Body of pancreas (tissue), 4 donors: ENCODE measurements around the gene DENND11. TPM values are rescaled to one million over a fixed set of nuclear protein-coding genes. Genes with fewer than 3 reads are reported as not detected.

Experiments
- ATAC-seq: fragments of 150-250 bp; one replicate; pipeline ENCODE4 v1.9.1; 2016
- DNase-seq, 4 donors: peaks; one replicate each; pipeline ENCODE4 v3.0.0-alpha.2; 2019
- H3K27ac ChIP-seq, 4 donors: fragments of 200-600 bp; sonication (generic); 1 replicate in 3 of 4; 2 replicates in 1 of 4; pipeline versions ENCODE4 v1.5.1 to v1.6.1; 2016 to 2019; ENCODE audit warnings: mild to moderate bottlenecking in 1 of 4, mixed read lengths in 1 of 4, moderate library complexity in 1 of 4
- H3K27me3 ChIP-seq, 2 donors: fragments of 200-600 bp; sonication (generic); one replicate each; pipeline ENCODE4 v1.6.0; 2016; ENCODE audit warnings: mild to moderate bottlenecking in 1 of 2
- H3K36me3 ChIP-seq, 2 donors: fragments of 200-600 bp; sonication (generic); replicated peaks in 1 of 2; 2 replicates each; pipeline ENCODE4 v1.5.1; 2016; ENCODE audit warnings: low read depth in 2 of 2; ENCODE audit not compliant: insufficient read depth in 1 of 2
- H3K4me1 ChIP-seq: fragments of 200-600 bp; sonication (generic); one replicate; pipeline ENCODE4 v1.6.0; 2016
- H3K4me3 ChIP-seq, 2 donors: fragments of 200-600 bp; sonication (generic); 1 replicate in 1 of 2; 2 replicates in 1 of 2; pipeline ENCODE4 v1.5.1; 2016 to 2019
- H3K9me3 ChIP-seq, 3 donors: fragments of 200-600 bp; sonication (generic); 1 replicate in 2 of 3; 2 replicates in 1 of 3; pipeline ENCODE4 v1.5.1; 2016
- CTCF ChIP-seq, 7 experiments: fragments of 450-650 bp in 4 of 7; fragments of 200-600 bp in 3 of 7; sonication (generic) in 3 of 7; IDR thresholded peaks; one replicate each; pipeline ENCODE4 v1.5.1; 2016 to 2019; ENCODE audit warnings: antibody characterized with exemption in 7 of 7
- POLR2A ChIP-seq, 3 donors: fragments of 450-650 bp; IDR thresholded peaks; one replicate each; pipeline ENCODE4 v1.6.1; 2016; ENCODE audit warnings: antibody characterized with exemption in 3 of 3, mild to moderate bottlenecking in 2 of 3
- WGBS, 2 donors: methylation state at CpG; one replicate each; pipeline ENCODE4 v1.1.5; 2017; 5-methylcytosine and 5-hydroxymethylcytosine counted together
- intact Hi-C: fragments of 100-400 bp; cut with DNase I; formaldehyde crosslinking; loops from one replicate; pipeline ENCODE4 v1.15.1; 2023
- total RNA-seq, 2 donors: library from RNA; depleted of rRNA; stranded (reverse); fragments of >200 nt; gene quantifications; one replicate each; pipeline ENCODE4 v1.1.0, GENCODE V29; 2016

The DENND11 gene
- total RNA-seq, 2 donors from 2014 or later: 17.8 to 31.9 TPM

- Histone ChIP-seq H3K36me3 (no peaks in the 10 kb centered on the region), H3K4me3 (no peak overlapping the region), H3K4me1 (peaks cover 38% of the 10 kb centered on the region), H3K9me3 (no peaks in the 10 kb centered on the region), H3K27me3 (no peaks in the 10 kb centered on the region), H3K27ac (peak overlapping the region in 2 of 4 donors; percentile 71 to 81)
- ATAC-seq: no peak
- WGBS, 2 donors: 30 to 40% methylated on average over 4 of the region's 4 CpGs
- TF ChIP-seq CTCF (IDR thresholded peaks at IDR 0.05) (no peak), POLR2A (IDR thresholded peaks at IDR 0.05) (no peak)
- intact Hi-C loops: no loop called here
- DNase-seq: no peak
These were observed 926 bp upstream of the DENND11 start for GRCh38 chr7:141702892-141703291.

GRCh38 chr7:141701489-141702046, 398 bp downstream of the DENND11 start:
- no peaks in the 10 kb centered on the region for H3K9me3 ChIP-seq
- DNase-seq (peak; percentile 45 to 60 (median 50)), ATAC-seq (peak; percentile 63)
- 0 to 1% methylated on average over 25 to 57 of the region's 59 CpGs for WGBS, 2 donors
- intact Hi-C loops: no loop called here
- H3K4me1 ChIP-seq: peaks cover 51% of the 10 kb centered on the region
- H3K36me3 ChIP-seq: no peaks in the 10 kb centered on the region
- no peaks in the 10 kb centered on the region for H3K27me3 ChIP-seq
- H3K4me3 ChIP-seq: peak overlapping the region; percentile 82 to 87
- peak in 2 of 3 donors; percentile 38 to 40 for TF ChIP-seq POLR2A (IDR thresholded peaks at IDR 0.05)
- no peak for TF ChIP-seq CTCF (IDR thresholded peaks at IDR 0.05)
- peak overlapping the region; percentile 80 to 87 (median 83) for H3K27ac ChIP-seq

GRCh38 chr7:141700848-141701371, 1.1 kb downstream of the DENND11 start:
- no peaks in the 10 kb centered on the region for H3K9me3 ChIP-seq
- no peaks in the 10 kb centered on the region for H3K36me3 ChIP-seq
- DNase-seq (peak in 2 of 4 donors; percentile 10 to 15), ATAC-seq (no peak)
- intact Hi-C loops: no loop called here
- peak overlapping the region in 3 of 4 donors; percentile 80 to 87 (median 83) for H3K27ac ChIP-seq
- peak overlapping the region; percentile 82 to 87 for H3K4me3 ChIP-seq
- TF ChIP-seq CTCF (IDR thresholded peaks at IDR 0.05) (no peak), POLR2A (IDR thresholded peaks at IDR 0.05) (no peak)
- 6 to 11% methylated on average over 20 of the region's 20 CpGs for WGBS, 2 donors
- no peaks in the 10 kb centered on the region for H3K27me3 ChIP-seq
- peaks cover 58% of the 10 kb centered on the region for H3K4me1 ChIP-seq

- no peak overlapping the region for H3K4me3 ChIP-seq
- H3K36me3 ChIP-seq: no peaks in the 10 kb centered on the region
- H3K27ac ChIP-seq: peak overlapping the region in 3 of 4 donors; percentile 80 to 87 (median 83)
- peaks cover 63% of the 10 kb centered on the region for H3K4me1 ChIP-seq
- H3K9me3 ChIP-seq: no peaks in the 10 kb centered on the region
- ATAC-seq (no peak), DNase-seq (no peak)
- TF ChIP-seq CTCF (IDR thresholded peaks at IDR 0.05) (no peak), POLR2A (IDR thresholded peaks at IDR 0.05) (no peak)
- intact Hi-C loops: no loop called here
- H3K27me3 ChIP-seq: no peaks in the 10 kb centered on the region
- 53 to 54% methylated on average over 5 of the region's 5 CpGs for WGBS, 2 donors
These were observed 1.6 kb downstream of the DENND11 start for GRCh38 chr7:141700296-141700847.
